ENCODE data around the gene PKIG.

DNA sequence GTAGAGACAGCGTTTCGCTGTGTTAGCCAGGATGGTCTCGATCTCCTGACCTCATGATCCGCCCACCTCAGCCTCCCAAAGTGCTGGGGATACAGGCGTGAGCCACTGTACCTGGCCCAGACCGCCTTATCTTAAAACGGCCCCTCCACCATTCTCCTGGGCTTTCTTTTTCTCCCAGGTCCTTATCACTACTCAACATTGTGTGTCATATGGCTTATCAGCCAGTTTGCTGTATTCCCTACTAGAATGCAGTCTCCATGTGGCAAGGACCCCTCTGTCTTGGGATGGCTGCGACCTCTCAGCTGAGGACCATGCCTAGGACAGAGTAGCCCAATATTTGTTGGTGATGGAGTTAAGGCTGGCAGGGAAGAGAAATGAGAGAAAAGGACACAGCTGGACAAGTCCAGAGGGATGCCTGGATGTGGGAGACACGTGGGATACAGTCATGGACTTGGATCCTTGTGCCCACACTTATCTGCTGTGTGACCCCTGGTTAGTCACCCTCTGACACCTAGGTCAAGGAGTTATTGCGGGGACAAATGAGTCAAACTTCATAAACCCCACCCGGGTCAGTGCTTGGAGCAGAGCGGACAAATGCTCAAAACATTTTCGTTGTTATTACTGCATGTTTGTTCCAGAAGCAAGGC lies 45.1 kb downstream of the PKIG start:
- TF ChIP-seq GATA1 (IDR thresholded peaks at IDR 0.05; ENCODE audit: low read depth, low read length) (no peak), POLR2A (IDR thresholded peaks at IDR 0.05; ENCODE audit: low read length) (no peak)

Measured in erythroblast (primary cell).